ENCODE measurements around the gene PNMT.
"Not testable (repeated sequence)": the region's sequence is repeated elsewhere in the genome, so short reads cannot be mapped to it uniquely, and the experiment has no call there.

PNMT gene

DNA sequence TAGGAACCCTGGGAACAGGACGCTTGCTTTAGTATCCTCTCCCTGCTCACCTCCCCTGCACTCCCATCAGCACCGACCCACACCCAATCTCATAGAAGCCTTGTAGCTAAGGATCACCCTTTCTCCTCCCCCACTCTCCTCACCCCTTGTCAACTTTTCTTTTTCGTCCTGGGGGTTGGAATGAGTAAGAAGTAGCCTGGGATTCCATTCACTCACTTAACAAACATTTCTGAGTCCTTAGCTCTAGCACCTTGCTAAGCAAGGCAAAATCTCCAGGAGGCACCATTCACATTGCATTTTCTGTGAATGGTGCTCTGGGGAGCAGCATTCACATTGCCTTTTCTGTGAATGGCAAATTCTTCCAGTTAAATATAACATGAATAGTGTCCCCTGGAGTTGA, 20.7 kb downstream of the PNMT start:
- no peak for DNase-seq

DNA sequence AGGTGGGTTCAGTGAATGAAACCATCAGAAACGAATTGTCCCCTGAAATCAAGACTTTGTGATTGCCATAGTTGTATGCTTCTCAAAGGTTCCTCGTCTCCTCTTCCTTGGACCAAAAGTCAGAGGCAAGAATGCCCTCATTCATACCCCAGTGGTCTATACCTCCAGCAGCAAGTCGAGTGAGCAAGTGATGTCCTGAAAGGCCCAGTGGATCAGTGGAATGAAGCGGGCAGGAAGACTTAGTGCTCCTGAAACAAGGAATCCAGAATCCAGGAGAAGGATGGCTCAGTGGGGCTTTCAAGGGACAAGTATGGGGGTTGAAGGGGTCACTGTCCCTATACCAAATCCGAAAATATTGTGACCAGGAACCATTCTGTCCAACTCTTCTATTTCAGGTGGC, 26.3 kb downstream of the PNMT start:
- DNase-seq: no peak

DNA sequence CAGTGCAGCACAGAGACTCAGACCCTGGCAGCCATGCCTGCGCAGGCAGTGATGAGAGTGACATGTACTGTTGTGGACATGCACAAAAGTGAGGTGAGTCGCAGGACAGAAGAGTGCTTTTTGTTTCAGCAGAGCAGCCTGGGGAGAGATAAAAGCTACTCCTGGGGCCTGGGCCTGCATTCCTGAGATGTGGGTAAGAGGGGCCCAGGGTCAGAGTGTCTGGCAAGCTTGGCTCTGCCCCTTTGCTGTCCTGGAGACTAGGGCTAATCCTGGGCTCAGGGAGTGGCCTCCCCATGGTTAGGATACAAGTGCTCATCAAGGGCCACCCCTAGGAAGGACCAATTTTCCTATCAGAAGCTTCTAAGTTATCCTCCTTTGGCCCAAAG, 26.8 kb downstream of the PNMT start:
- no peak for DNase-seq

DNA sequence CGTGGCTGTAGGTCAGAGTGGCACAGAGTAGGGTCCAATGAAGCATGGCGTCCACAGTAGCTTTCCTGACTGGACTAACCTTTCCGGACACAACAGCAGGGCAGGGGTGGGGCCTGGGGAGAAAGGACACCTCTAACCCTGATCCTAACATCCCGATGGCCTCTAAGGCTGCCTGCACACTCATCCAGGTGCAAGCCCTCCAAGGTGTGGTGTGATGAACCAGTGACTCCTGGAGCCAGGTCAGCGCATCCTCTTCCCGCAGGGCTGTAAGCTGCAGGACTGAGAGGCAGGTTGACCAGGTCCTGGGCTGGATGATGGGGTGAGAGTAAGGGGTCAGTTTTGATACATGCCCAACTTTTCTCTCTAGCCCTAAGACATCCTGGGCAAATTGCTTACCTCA, 28.5 kb downstream of the PNMT start:
- DNase-seq: no peak

DNA sequence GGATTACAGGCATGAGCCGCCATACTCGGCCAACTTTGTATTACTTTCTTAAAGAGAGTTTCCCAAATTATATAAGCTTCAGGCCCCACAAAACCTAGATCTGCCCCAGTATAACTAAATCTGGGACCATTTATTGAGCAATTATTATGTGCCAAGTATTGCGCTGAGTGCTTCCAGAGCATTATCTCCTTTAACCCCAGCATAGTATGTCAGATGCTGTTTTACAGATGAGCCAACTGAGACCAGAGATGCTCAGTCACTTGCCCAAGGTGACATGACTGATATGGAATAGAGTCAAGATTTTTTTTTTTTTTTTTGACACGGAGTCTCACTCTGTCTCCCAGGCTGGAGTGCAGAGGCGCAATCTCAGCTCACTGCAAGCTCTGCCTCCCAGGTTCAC, 29.7 kb downstream of the PNMT start:
- no peak for DNase-seq

DNA sequence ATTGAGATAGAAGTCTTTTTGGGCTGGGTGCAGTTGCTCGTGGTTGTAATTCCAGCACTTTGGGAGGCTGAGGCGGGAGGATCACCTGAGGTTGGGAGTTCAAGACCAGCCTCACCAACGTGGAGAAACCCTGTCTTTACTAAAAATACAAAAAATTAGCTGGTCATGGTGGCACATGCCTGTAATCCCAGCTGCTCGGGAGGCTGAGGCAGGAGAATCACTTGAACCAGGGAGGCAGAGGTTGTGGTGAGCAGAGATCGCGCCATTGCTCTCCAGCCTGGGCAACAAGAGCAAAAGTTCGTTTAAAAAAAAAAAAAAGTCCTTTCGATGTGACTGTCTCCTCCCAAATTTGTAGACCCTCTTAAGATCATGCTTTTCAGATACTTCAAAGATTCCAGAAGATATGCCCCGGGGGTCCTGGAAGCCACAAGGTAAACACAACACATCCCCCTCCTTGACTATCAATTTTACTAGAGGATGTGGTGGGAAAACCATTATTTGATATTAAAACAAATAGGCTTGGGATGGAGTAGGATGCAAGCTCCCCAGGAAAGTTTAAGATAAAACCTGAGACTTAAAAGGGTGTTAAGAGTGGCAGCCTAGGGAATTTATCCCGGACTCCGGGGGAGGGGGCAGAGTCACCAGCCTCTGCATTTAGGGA, 31.0 kb downstream of the PNMT start:
- DNase-seq: not testable (repeated sequence)

DNA sequence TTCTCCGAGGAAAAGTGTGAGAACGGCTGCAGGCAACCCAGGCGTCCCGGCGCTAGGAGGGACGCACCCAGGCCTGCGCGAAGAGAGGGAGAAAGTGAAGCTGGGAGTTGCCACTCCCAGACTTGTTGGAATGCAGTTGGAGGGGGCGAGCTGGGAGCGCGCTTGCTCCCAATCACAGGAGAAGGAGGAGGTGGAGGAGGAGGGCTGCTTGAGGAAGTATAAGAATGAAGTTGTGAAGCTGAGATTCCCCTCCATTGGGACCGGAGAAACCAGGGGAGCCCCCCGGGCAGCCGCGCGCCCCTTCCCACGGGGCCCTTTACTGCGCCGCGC, 31.5 kb downstream of the PNMT start, which contains the start of gene ERBB2:
Gene ERBB2, plus strand, starts transcription at position 247 of the 330 bp plus-strand sequence. CDS start 175 bp downstream, outside the sequence.
- no peak for DNase-seq

DNA sequence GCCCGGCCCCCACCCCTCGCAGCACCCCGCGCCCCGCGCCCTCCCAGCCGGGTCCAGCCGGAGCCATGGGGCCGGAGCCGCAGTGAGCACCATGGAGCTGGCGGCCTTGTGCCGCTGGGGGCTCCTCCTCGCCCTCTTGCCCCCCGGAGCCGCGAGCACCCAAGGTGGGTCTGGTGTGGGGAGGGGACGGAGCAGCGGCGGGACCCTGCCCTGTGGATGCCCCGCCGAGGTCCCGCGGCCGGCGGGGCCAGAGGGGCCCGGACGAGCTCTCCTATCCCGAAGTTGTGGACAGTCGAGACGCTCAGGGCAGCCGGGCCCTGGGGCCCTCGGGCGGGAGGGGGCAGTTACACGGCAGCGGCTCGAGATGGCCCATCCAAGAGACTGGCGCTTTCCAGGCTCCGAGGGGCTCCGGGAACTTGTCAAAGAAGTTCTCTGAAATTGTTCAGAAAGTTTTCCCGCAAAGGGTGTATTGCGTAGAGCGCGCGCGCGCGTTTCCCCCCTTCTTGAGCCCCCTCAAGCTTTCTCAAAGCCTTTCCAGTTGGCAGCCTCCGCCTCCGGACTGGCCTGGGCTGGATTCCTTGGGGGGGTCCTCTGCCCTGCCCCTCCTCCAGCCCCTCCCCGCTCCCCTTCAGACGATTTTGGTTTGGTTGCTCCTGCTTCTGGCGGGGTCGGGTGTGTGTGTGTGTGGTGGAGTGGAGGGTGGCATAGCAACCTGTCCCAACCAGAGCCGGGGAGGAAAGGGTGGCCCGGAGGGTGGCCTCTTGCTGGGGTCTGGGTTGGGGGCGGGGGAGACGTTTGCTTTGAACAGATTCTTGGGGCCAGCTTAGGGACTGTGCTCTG, 32.1 kb downstream of the PNMT start:
- DNase-seq: no peak

DNA sequence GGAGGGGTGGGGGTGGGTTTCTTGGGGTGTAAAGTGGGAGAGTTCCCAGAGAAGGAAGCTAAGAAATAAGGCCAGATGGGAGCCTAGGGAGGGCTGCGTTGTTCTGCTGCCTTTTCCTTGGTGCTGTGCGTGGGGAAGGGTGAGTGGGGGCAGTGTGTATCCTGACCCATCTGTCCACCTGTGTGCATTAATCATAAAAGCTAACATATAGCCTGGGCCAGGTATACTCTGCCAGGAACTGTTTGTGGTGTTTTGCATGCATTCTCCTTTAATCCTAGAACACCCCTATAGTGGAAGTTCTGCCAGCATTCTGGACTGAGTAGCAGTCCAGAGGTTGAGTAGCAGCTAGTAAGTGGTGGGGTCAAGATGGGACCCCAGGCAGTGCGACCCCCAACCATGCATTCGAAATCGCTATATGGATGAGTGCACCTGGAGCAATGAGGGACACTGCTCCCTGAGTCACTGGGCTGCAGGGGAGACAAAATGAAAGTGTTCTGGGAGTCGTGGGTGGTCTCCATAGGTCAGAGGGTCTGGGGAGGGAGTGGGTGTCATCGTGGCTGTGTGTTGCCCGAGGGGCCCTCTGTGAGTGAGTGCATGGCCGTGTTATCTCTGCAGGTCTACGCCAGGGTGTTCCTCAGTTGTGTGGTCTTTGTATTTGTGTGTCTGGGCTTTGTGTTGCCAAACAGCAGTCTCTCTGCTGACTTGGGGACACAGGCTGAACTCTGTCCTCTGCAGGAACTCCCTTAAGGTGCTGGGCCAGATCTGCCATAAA, 32.9 kb downstream of the PNMT start:
- DNase-seq: no peak

DNA sequence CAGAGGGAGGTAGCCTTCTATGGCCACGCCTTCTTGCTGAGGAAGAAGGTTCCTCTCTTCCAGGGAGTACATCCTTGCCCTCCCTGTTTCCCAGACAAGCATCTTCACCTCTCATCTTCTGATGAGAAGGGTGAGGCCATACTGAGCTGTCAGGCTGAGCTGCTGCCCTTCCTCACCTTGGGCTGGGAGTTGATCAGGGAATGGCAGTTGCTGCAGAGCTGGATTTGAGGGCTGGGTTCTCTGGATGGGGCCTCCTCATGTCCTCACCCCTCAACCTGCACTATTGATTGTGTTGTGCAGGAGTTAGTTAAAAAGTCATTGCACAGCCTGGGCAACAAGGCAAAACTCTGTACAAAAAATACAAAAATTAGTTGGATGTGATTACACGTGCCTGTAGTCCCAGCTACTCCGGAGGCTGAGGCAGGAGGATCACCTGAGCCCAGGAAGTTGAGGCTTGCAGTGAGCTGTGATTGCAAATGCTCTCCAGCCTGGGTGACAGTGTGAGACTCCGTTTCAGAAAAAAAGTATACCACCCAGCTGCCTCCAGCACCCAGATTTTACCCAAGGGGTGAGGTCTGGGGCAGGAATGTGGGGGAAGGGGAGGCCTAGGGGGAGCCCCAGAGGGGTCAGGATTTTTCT, 33.6 kb downstream of the PNMT start:
- no peak for DNase-seq

DNA sequence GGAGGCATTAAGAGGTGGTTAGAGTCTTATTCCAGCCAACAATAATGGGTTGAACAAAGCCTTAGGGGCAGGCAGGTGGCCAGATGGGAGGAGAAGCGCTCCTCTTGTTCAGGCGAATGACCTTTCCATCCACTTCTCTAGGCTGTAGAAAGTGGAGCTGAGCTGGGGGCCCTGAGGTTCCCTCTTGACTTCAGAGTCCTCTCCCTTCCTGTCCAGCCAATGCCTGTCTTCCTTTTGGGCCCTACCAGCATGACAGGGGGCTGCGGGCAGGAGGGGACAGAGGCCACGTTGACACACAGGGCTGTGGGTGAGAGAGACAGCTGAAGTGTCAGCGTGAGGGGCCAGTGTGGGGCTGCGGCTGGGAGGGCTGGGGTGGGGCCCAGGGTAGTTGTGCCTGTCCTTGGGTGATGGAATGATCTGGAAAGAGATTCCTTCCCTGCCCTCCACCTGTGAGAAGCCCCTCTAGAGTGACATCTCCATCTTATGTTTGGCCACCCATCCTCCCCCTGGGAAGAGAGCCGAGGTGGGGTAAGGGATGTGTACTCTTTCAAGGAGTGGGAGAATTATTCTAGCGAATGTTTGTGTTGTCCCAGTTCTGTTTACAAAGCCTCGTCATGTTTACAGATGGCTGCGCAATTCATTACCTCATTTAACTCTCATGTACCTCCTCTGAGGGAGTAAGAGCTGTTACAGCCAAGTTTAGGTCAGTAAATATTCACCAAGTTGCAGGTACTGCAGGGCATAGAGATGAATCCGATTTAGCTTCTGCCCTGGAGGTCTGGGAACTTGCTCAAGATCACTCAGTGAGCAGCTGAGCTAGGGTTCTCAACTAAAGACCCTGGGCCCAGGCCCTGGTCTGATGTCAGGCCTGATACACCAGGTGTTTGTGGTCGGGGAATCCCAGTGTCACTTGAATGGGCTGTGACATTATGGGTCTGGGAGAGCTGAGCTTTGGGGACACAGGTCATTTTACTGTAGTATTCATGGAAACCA, 34.9 kb downstream of the PNMT start:
- DNase-seq: no peak

DNA sequence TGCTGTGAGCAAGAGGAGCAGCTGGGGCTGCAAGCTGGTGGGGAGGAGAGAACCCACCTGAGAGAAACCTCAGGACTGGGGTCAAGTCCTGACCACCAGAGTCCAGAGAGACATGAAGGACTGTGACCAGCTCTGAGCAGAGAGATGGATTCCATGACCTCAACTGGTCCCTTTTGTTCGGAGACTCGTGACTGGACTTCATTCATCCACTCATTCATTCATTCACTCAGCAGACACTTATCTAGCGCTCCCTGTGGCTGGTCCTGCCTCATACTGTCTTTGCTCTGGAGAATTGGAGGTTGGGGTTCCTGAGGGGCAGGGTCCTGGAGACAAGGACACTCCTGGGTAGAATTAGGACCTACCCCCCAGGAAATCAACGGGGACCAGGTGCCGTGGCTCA, 35.7 kb downstream of the PNMT start:
- no peak for DNase-seq

DNA sequence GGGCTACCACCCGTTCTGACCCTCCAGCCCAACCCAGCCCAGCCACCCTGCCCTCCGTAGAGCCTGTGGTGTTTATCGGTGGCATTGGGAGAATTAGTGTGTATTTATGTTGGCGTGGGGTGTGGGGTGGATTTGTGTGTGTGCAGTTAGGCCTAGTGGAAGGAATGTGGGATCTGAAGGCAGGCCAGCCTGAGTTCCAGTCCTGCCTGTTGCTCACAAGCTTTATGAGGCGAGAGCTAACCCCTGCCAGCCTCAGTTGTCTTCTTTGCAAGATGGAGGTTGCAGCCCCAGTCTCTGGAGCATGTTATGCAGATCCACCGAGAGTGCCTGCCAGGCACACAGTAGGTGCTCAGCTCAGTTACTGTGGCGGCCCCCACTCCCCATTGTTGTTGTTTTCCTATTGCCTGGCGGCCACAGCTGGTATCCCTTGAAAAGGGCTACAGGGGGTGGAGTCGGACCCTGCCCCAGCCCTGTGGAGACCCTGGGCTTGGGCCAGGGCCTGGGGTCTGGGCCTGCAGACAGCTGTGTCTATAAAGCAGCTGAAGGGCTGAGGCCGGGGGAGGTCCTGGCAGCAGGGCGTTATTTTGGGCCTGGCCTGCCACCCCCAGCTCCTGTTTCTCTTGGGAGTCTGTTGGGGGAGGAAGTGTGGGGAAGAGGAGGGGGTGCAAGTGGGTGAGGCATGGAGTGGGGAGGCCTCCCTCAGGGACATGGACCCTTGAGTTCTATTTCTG, 36.7 kb downstream of the PNMT start:
- no peak for DNase-seq

DNA sequence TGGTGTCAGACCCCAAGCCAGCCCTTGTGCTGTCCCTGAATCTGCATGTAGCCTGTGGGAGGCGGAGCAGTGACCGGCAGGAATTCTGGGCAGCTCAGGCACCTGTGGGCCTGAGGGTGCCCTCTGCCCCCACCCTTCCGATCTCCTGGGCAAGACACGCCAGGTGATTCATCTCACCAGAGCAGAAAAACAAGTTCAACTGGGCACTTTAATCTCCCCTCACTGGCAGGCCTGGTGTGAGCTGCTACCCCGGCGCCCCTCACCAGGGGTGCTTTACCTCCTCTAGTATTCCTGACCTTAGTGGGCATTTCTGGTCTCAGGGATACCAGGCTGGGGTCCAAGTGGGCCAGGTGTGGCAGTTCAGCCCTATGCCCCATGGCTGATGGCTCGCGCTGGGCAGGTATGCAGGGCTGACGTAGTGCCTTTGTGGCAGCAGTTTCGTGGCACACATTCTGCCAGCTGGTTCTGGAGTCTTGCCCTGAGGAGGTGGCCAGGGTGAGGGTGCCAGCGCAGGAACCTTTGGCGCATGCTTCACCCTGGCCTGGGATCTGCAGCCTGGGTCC, 37.6 kb downstream of the PNMT start:
- DNase-seq: no peak

DNA sequence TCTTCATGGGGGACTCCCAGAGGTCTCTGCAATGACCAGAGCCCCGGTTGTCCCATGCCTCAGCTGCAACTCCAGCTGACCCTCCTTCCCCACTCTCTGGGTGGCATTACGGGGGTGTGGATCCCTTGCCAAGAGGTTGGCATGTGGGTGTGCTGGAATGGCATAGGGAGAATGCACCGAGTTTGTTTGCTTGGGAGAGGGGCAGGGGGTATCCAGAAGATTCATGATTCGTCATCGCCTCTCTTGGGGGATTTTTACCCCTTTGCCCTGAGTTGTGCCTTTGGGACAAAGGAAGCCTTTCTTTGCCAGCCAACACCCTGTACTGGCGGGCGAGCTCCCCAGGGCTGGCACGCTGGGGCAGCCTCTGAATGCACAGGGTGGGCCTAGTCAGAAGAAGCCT, 38.1 kb downstream of the PNMT start:
- DNase-seq: no peak

DNA sequence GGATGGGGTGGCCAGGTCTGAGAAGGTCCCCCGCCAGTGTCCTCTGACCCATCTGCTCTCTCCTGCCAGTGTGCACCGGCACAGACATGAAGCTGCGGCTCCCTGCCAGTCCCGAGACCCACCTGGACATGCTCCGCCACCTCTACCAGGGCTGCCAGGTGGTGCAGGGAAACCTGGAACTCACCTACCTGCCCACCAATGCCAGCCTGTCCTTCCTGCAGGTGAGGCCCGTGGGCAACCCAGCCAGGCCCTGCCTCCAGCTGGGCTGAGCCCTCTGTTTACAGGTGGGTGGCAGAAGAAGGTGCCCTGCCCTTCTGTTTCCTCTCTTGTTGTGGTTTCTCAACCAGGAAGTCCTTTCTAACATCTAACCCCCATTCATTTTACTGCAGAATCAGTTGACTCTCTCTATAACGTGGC, 38.7 kb downstream of the PNMT start:
- DNase-seq: no peak

DNA sequence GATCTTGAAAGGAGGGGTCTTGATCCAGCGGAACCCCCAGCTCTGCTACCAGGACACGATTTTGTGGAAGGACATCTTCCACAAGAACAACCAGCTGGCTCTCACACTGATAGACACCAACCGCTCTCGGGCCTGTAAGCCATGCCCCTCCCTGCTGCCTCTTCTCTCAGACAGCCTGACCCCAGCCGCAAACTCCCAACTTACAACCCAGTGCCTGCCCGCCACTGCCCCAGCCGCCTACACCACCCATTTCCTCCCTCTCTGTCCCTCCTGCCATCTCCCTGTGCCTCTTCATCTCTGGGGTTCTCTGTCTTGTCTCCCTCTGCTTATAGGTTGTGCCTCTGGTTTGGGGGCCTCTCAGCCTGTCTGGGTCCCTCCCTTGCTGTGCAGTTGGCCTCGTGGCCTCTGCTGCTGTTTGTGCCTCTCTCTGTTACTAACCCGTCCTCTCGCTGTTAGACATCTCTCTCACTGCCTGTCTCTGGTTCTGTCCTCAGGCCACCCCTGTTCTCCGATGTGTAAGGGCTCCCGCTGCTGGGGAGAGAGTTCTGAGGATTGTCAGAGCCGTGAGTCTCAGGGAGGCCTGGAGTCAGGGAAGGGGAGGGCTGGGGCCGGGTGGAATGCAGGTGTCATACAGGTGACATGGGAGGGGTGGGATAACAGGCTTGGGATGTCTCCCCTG, 41.2 kb downstream of the PNMT start:
- no peak for DNase-seq

DNA sequence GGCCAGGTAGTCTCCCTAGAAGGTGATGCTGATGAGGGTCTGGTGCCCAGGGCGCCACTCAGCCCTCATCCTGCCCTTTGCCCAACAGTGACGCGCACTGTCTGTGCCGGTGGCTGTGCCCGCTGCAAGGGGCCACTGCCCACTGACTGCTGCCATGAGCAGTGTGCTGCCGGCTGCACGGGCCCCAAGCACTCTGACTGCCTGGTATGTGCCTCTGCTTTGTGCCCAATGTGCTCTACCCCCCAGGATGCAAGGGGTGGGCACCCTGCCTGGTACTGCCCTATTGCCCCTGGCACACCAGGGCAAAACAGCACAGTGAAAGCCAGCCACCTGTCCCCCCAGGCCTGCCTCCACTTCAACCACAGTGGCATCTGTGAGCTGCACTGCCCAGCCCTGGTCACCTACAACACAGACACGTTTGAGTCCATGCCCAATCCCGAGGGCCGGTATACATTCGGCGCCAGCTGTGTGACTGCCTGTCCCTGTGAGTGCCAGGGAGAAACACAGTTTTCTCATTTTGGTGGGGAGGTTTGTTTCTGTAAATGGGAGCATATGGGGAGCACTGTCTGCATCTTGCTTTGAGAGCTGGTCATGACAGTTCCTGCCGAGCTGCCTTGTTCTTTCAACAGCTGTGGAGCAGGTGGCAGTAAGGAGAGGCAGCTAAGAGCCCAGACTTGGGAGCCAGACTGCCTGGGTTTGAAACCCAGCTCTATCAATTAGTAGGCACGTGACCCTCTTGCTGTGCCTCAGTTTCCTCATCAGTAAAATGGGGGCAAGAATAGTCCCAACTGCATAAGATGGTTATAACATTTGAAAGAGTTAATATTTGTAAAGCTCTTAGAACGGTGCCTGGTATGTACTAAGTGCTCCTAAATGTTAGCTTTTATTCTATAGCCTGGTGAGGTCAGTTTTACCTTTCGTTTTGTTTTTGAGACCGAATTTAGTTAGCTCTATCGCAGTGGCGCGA, 42.0 kb downstream of the PNMT start:
- DNase-seq: no peak

DNA sequence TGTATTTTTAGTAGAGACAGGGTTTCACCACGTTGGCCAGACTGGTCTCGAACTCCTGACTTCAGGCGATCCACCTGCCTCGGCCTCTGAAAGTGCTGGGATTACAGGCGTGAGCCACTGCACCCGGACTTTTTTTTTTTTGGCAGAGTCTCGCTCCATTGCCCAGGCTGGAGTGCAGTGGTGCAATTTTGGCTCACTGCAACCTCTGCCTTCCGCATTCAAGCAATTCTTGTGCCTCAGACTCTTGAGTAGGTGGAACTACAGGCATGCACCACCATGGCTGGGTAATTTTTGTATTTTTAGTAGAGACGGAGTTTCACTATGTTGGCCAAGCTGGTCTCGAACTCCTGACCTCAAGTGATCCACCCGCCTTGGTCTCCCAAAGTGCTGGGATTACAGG, 42.8 kb downstream of the PNMT start:
- DNase-seq: not testable (repeated sequence)

All from activated CD4-positive, alpha-beta T cell treated with anti-CD3 and anti-CD28 coated beads for 48 hours (primary cell).